Kidney epithelial cell (primary cell): ENCODE measurements around the gene TTC33. TPM values are rescaled to one million over a fixed set of nuclear protein-coding genes. Genes with fewer than 3 reads are reported as not detected.
A peak's percentile ranks its signal among the peaks of the same experiment; 100 is the strongest.

Source experiments
- DNase-seq: peaks from one replicate; pipeline ENCODE4 v3.0.0-alpha.2; 2010; ENCODE audit warnings: low read depth
- H3K27me3 ChIP-seq: 2 replicates; pipeline ENCODE4 v1.6.0; 2011; ENCODE audit warnings: low read length; ENCODE audit not compliant: control insufficient read depth, insufficient read depth
- H3K36me3 ChIP-seq: 2 replicates; pipeline ENCODE4 v1.5.1; 2011; ENCODE audit warnings: low read length; ENCODE audit not compliant: control insufficient read depth, insufficient read depth
- H3K4me3 ChIP-seq: 2 replicates; pipeline ENCODE4 v1.5.1; 2011; ENCODE audit warnings: low read depth, mild to moderate bottlenecking, control low read depth, low read length
- CTCF ChIP-seq: IDR thresholded peaks from 2 replicates; pipeline ENCODE4 v1.5.1; 2011; ENCODE audit warnings: mild to moderate bottlenecking, moderate library complexity, low read length, control low read depth, inconsistent platforms; ENCODE audit not compliant: insufficient read depth, poor library complexity, severe bottlenecking
- total RNA-seq: library from RNA; depleted of rRNA; stranded (reverse); fragments of >200 nt; gene quantifications from 2 replicates; pipeline ENCODE4 v1.2.3, GENCODE V29; 2015

The TTC33 gene
- total RNA-seq, 1 donor from 2014 or later: 13.8 TPM

GRCh38 chr5:40775085-40775845, 19.5 kb upstream of the TTC33 start:
- Histone ChIP-seq H3K4me3 (no peak overlapping the region), H3K27me3 (no peaks in the 10 kb centered on the region), H3K36me3 (no peaks in the 10 kb centered on the region)
- no peak for TF ChIP-seq CTCF
- DNase-seq: no peak

GRCh38 chr5:40774623-40775022, 18.9 kb upstream of the TTC33 start:
- H3K4me3 ChIP-seq: no peak overlapping the region
- TF ChIP-seq CTCF: no peak
- H3K36me3 ChIP-seq: no peaks in the 10 kb centered on the region
- no peak for DNase-seq
- no peaks in the 10 kb centered on the region for H3K27me3 ChIP-seq

- no peak for TF ChIP-seq CTCF
- no peaks in the 10 kb centered on the region for H3K36me3 ChIP-seq
- no peak for DNase-seq
- H3K4me3 ChIP-seq: no peak overlapping the region
- no peaks in the 10 kb centered on the region for H3K27me3 ChIP-seq
Observed at GRCh38 chr5:40770764-40771163, 15.0 kb upstream of the TTC33 start.

GRCh38 chr5:40762705-40763104, 6.9 kb upstream of the TTC33 start:
- no peak for TF ChIP-seq CTCF
- no peaks in the 10 kb centered on the region for H3K36me3 ChIP-seq
- no peaks in the 10 kb centered on the region for H3K27me3 ChIP-seq
- DNase-seq: no peak
- H3K4me3 ChIP-seq: no peak overlapping the region

GRCh38 chr5:40757400-40757799, 1.6 kb upstream of the TTC33 start:
- Histone ChIP-seq H3K36me3 (no peaks in the 10 kb centered on the region), H3K27me3 (no peaks in the 10 kb centered on the region), H3K4me3 (no peak overlapping the region)
- TF ChIP-seq CTCF: no peak
- no peak for DNase-seq

- TF ChIP-seq CTCF: peak; percentile 84
- no peaks in the 10 kb centered on the region for H3K36me3 ChIP-seq
Observed at GRCh38 chr5:40755093-40755406, 711 bp downstream of the TTC33 start.

More at GRCh38 chr5:40755093-40755406, 711 bp downstream of the TTC33 start:
- H3K27me3 ChIP-seq: no peaks in the 10 kb centered on the region
- peak; percentile 60 for DNase-seq
- H3K4me3 ChIP-seq: peak overlapping the region; percentile 82
